Glomerular endothelial cell (primary cell): ENCODE data around the gene ACACB. TPM values are rescaled to one million over a fixed set of nuclear protein-coding genes. Genes with fewer than 3 reads are reported as not detected.
"Not testable (repeated sequence)": the region's sequence is repeated elsewhere in the genome, so short reads cannot be mapped to it uniquely, and the experiment has no call there.

Experiments used
- DNase-seq: peaks from one replicate; pipeline ENCODE4 v3.0.0-alpha.2; 2011; ENCODE audit warnings: low read depth, low spot score; ENCODE audit errors: extremely low read depth
- total RNA-seq: library from RNA; depleted of rRNA; stranded (reverse); fragments of >200 nt; gene quantifications from 2 replicates; pipeline ENCODE4 v1.2.3, GENCODE V29; 2015

ACACB gene
- total RNA-seq, 1 donor from 2014 or later: 6.0 TPM

GRCh38 chr12:109139360-109139759 lies 23.0 kb downstream of the ACACB start:
- DNase-seq: no peak

- no peak for DNase-seq
Observed at GRCh38 chr12:109139791-109140190, 23.4 kb downstream of the ACACB start.

GRCh38 chr12:109140560-109140959 lies 24.2 kb downstream of the ACACB start:
- DNase-seq: no peak

- DNase-seq: no peak
Observed at GRCh38 chr12:109144224-109144623, 27.8 kb downstream of the ACACB start.

GRCh38 chr12:109147126-109147525 lies 30.7 kb downstream of the ACACB start:
- not testable (repeated sequence) for DNase-seq

- DNase-seq: no peak
Observed at GRCh38 chr12:109147954-109148353, 31.6 kb downstream of the ACACB start.

GRCh38 chr12:109150124-109150640 lies 33.8 kb downstream of the ACACB start:
- no peak for DNase-seq

GRCh38 chr12:109151457-109151856 lies 35.1 kb downstream of the ACACB start:
- DNase-seq: no peak

- no peak for DNase-seq
Observed at GRCh38 chr12:109153821-109154441, 37.5 kb downstream of the ACACB start.

GRCh38 chr12:109154451-109155438 lies 38.4 kb downstream of the ACACB start:
- DNase-seq: no peak

- no peak for DNase-seq
Observed at GRCh38 chr12:109156036-109156435, 39.6 kb downstream of the ACACB start.

- DNase-seq: no peak
Observed at GRCh38 chr12:109156586-109156985, 40.2 kb downstream of the ACACB start.

GRCh38 chr12:109157986-109158385 lies 41.6 kb downstream of the ACACB start:
- DNase-seq: no peak

- DNase-seq: no peak
Observed at GRCh38 chr12:109160433-109160832, 44.0 kb downstream of the ACACB start.

GRCh38 chr12:109160873-109161272 lies 44.5 kb downstream of the ACACB start:
- no peak for DNase-seq

GRCh38 chr12:109162551-109162950 lies 46.2 kb downstream of the ACACB start:
- DNase-seq: no peak

- DNase-seq: no peak
Observed at GRCh38 chr12:109163167-109163566, 46.8 kb downstream of the ACACB start.

- DNase-seq: no peak
Observed at GRCh38 chr12:109165599-109165998, 49.2 kb downstream of the ACACB start.

- no peak for DNase-seq
Observed at GRCh38 chr12:109166371-109166770, 50.0 kb downstream of the ACACB start.

- no peak for DNase-seq
Observed at GRCh38 chr12:109167781-109168180, 51.4 kb downstream of the ACACB start.

- DNase-seq: no peak
Observed at GRCh38 chr12:109169262-109169661, 52.9 kb downstream of the ACACB start.

- DNase-seq: no peak
Observed at GRCh38 chr12:109169686-109170085, 53.3 kb downstream of the ACACB start.
